Epithelial cell of esophagus (primary cell): Measurements from ENCODE around the gene PYY.
A peak's percentile ranks its signal among the peaks of the same experiment; 100 is the strongest.

Source experiments
- DNase-seq: peaks from one replicate; pipeline ENCODE4 v3.0.0; 2010; ENCODE audit warnings: low read depth
- H3K4me3 ChIP-seq: 2 replicates; pipeline ENCODE4 v1.5.1; 2011; ENCODE audit warnings: mild to moderate bottlenecking, low read length, control low read depth
- TF ChIP-seq, protein P1 (sequence below): IDR thresholded peaks from 2 replicates; pipeline ENCODE4 v1.5.1; 2011; ENCODE audit warnings: low read depth, mild to moderate bottlenecking, low read length, control low read depth, inconsistent platforms; ENCODE audit not compliant: insufficient read depth; ENCODE audit errors: missing control alignments

Gene PYY

DNA sequence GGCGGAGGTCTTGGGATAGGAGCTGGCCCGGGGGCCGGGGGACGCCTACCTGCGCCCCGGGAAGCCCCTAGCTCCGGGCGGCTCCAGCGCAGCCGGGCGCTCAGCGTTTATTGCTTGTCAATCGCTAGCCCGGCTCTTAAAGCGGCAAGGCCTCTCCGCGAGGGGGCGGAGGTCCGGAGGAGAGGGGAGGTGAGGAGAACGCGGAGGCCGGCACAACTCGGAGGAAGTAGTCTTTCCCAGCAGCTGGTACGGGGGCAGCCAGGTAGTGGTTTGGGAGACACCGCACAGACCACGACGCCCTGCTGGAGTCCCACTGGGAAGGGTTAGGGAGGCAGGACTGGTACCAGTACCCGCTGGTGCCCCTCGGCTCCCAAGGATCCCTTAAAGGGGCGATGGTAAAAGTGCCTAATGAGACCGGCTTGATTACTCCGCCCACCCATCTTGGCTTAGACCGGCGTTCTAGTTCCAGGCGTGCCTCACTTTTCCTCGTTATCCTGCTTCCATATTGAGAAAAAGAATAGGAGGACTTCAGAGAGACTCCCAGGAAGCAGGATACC, 46.2 kb downstream of the PYY start, which contains the start of gene MPP2:
TSS of gene MPP2 (minus strand) at position 112 of the 557 bp plus-strand sequence. CDS start 3,076 bp downstream, outside the sequence.
- TF ChIP-seq, protein P1, sequence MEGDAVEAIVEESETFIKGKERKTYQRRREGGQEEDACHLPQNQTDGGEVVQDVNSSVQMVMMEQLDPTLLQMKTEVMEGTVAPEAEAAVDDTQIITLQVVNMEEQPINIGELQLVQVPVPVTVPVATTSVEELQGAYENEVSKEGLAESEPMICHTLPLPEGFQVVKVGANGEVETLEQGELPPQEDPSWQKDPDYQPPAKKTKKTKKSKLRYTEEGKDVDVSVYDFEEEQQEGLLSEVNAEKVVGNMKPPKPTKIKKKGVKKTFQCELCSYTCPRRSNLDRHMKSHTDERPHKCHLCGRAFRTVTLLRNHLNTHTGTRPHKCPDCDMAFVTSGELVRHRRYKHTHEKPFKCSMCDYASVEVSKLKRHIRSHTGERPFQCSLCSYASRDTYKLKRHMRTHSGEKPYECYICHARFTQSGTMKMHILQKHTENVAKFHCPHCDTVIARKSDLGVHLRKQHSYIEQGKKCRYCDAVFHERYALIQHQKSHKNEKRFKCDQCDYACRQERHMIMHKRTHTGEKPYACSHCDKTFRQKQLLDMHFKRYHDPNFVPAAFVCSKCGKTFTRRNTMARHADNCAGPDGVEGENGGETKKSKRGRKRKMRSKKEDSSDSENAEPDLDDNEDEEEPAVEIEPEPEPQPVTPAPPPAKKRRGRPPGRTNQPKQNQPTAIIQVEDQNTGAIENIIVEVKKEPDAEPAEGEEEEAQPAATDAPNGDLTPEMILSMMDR: peak; percentile 18

DNA sequence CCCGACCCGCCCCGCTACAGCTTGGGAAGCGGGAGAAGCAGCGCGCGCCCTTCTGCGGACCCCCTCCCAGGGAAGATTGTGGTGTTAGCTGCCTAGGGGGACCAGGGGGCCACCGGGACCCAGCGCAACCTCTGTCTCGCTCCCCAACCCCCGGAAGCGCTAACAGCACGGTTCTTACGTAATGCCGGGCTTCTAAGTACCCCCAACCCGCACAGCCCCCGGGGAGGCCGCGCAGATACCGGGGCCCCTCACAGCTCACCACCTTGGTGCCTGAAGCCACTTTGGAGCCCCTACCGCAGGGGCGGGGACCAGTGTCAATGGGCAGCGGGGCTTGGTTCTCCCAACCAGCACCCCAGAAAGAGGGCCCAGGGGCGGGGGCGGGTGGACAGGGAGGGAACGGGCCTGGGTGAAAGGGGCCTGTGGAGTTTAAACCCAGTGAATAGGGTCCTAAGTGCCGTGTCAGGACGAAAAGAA, 46.8 kb downstream of the PYY start:
- DNase-seq: no peak
- TF ChIP-seq, protein P1: no peak
- H3K4me3 ChIP-seq: peak overlapping the region; percentile 36

More for the DNA sequence above, 46.2 kb downstream of the PYY start, which contains the start of gene MPP2:
- H3K4me3 ChIP-seq: peak within 1 kb of the TSS; percentile 36
- DNase-seq: peak; percentile 51

DNA sequence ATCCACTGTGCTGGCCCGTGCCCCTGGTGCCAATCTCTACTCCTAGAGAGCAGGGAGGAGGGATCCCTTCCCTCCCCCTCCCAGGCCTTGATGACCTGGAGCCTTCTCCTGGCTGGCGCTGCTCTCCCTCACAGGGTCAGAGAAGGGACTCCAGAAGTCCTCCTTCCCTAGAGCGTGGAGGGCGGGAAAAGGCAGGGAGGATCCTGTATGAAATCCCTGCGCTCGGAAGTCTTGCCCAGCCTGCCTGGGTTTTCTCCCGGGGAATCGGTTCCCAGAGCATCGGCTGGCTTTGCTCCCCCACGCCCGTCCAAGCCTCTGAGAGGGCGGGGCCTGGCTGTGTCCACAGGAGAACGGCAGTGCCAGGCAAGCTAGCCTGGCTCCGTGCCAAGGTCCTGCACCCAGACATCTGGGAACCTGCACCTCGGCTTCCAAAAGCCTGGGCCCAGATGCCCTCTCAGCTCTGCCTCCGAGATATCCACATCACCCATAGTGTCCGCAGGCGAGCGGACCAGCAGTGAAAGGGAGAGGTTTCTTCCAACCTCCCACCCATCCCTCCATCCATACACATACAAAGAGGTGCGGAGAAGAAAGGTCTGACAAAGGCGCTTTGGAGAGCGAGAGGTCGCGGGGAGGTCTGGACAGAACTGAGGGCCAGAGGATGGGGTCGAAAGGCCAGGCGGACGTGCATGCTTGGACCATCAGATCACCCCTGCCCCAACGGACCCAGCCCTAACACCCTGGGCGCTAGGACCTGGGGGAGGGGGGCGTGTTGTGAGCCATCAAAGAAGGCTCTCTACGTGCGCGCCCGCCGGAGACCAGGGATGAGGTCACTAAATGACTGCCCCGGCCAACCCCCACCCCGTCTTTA, 47.5 kb downstream of the PYY start:
- peak overlapping the region; percentile 36 for H3K4me3 ChIP-seq
- TF ChIP-seq, protein P1: no peak
- peak; percentile 36 for DNase-seq

DNA sequence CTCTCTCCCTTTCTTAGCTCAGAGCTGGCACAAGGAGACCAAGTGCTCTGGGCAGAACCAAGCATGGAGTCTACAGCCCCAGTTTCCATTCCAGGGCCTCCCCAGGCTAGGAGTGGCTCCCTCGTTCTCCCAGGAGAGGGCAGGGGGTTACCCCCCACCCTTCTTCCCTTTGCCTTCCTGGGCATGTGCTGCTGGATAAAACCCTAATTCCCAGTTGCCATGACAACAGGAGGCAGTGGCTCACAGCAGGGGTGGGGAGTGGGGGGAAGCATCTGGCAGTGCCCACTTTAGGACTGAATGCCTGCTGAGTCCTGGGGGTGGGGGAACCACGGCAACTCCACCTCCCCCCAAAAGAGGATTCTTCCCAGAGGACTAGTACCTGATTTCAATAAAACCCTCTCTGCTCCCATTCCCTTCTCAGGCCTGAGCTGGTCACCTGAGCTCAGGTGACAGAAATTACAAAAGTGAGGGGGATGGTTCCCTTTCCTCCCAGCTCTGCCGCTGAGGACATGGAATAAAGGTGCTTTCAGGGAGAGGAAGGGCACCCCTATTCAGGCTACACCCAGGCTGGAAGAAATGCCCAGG, 48.2 kb downstream of the PYY start:
- no peak overlapping the region for H3K4me3 ChIP-seq
- DNase-seq: no peak
- TF ChIP-seq, protein P1: no peak
